HG03060 (cell line): Measurements from ENCODE around the gene TBC1D5.

Experiments
- ATAC-seq: cut with Tn5 transposase; IDR thresholded peaks from one replicate; pipeline ENCODE4 v1.9.1; 2021; ENCODE audit warnings: low read depth, moderate number of reproducible peaks; ENCODE audit not compliant: unreplicated experiment

Gene TBC1D5

GRCh38 chr3:17322106-17322793, 420.2 kb downstream of the TBC1D5 start:
- ATAC-seq, result no peak

- ATAC-seq, result no peak
Measured at GRCh38 chr3:17320266-17320665, 422.2 kb downstream of the TBC1D5 start.

DNA sequence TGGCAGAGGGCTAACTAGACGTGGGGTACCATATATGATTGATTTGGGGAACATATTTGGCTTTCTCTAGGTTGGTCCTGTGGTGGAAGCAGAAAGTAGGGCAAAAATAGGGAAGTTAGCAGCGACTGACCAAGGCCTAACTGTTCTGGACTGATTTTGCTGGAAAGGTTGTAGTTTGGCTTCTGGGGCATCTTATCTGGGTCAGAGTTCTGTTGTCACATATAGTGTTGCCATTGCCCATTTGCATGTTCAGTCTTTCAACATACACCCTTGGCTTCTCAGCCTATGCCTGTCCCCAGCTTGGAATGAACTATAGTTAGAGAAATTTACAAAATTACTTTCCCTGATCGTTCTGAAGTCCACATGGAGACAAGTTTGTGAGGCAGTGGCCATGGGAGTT, 426.5 kb downstream of the TBC1D5 start:
- no peak for ATAC-seq

GRCh38 chr3:17314171-17314570, 428.3 kb downstream of the TBC1D5 start:
- no peak for ATAC-seq

DNA sequence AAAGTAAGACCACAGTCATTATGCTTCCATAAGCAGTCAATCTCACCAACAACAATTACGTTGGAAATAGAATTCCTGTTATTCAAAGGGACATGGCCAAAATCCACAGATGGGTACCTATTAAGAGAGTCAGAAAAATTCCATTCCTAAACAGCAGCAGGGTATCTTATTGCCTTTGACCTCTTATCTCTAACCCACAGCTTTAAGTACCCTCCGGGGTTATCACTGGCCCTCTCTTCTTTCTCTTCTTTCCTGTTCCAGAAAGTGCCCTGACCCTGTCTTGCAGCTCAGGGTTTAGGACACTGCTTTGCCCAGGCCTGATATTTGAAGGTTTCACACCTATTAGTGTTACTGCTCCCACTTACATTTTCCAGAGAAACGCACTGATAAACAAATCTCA, 428.7 kb downstream of the TBC1D5 start:
- no peak for ATAC-seq

DNA sequence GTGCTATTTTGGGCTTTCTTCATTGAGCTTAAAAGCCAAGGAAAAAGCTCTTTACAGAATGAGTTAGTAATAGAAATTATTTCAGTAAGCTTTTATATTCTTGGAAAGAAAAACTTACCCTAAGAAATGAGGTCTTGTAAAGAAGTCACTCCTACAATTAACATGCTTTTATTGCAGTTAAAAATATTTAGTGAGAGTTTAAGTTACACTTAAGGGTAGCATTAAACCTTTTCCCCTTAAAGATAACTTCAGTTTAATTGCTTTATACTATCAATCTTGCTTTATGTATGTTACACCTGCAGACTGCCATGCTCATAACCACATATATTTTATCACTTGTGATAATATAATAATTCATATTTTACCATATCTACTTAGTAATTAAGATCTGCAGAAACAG, 431.4 kb downstream of the TBC1D5 start:
- no peak for ATAC-seq

GRCh38 chr3:17307887-17308286, 434.5 kb downstream of the TBC1D5 start:
- no peak for ATAC-seq

DNA sequence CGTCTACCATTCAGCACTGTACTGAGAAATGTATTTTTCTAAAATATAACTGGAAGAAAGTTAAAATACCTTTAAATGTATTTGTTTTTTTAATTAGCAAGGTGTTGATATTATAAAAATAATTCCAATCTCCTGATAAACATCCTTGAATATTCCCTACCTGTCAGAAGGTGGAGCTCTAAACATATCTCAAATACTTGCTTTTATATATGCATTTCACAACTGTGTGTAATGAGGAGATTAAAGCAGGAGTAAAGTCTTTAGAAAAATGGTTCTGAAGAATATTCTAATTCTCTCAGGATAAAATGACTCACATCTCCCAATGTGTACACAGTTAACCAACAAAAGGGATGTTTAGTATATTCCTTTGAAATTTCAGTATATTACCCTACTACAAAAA, 434.9 kb downstream of the TBC1D5 start:
- ATAC-seq, result no peak

DNA sequence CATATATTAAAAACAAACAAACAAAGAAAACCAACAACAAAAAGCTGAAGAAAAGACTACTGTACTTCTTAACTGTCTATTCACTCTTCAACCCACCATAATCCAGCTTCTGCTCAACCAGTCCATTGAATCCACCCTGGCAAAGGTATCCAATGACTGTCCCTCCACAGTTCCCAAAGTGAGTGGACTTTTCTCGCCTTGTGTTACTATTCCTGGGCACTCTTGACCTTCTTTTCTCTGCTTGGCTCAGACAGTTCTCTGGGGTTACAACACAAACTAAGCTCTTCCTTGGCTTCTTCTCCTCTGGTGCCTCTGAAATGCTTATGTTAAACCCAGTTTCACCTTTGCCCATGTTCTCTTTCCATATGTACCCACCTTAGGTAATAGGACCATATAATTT, 437.5 kb downstream of the TBC1D5 start:
- ATAC-seq, result no peak

DNA sequence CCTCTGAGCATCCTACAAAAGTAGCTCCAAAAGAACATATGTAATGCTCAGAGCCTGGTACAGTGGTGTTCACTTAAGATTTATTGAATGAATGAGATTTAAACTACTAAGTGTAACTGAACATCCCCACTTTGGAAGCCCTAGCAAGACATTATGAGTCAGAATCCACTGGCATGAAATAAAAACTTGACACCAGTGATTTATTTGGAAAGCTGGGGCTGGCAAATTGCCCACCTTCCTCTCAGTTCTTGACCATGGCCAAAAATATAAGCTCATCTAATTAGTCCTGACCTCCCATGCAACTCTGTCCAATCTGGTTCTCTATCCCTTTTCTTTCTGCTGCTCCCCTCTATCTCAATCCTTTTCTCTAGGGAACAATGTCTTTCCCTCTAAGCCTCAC, 439.7 kb downstream of the TBC1D5 start:
- ATAC-seq, result no peak

- ATAC-seq, result no peak
Measured at GRCh38 chr3:17302170-17302569, 440.3 kb downstream of the TBC1D5 start.

DNA sequence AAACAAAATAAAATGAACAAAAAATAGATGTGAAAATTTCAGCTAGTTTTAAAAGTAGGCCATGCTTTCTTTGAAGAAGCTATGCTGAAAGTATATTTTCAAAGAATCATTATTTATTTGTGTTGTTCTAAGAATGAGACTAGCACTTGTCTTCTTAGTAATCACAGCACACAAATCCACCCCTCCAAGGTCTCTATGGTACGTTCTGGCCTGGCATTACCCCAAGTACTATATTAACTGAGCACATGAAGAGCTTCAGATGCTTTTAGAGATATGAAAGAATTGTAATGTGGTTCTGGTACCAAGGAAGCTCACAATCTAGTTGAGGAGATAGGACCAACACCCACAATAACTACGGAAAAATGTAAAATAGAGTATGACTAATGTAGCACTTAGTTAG, 441.2 kb downstream of the TBC1D5 start:
- no peak for ATAC-seq

DNA sequence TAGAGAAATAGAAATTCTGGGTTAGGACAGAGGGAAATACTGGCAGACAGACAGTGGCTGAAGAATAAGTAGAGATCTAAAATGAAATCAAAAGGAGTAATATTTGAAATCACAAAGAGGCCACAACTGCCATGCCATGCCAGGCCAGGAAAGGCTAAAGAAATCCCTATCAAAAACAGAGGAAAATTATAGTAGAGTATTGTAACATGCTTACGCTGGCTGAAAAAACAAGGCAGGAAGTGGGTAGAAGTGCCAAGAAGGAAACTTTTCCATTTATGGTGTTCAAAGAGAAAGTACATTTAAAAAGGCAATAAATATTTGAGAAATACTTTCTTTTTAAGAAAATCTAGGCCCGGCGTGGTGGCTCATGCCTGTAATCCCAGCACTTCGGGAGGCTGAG, 442.0 kb downstream of the TBC1D5 start:
- no peak for ATAC-seq

DNA sequence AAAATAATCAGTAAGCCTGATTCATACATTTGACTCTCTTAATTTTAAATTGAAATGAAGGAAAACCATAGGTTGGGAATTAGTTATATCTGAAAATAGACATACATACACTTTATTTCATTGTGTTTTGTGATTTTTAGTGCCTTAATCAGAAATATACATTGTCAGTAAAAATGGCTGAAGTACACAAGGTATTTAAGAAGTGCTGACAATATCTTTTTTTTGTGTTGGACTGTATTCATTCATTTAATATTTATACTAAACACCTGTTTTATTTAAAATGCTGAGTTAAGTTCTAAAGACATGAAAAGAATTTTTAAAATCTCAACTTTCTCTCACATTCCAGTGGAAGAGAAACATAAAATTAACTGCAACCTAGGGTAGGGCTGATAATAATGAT, 444.4 kb downstream of the TBC1D5 start:
- ATAC-seq, result no peak

DNA sequence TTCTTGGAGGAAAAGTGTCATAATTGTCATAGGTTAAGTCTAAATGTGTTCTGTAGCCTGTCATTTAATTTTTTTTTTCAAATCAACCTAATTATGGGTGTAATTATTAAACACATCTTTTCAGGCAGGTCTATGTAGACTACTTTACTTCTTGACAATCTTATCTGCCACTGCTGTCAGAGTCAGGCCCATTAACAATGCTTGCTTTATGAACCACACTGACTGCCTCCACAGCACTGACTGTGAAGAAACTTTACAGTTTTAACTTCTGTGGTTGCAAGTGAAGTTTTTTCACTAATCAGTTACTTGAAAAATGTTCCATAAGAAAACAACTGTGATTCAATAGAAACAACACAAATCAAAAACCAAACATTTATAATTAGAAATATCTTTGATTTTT, 449.9 kb downstream of the TBC1D5 start:
- ATAC-seq, result no peak

- no peak for ATAC-seq
Measured at GRCh38 chr3:17290894-17291293, 451.5 kb downstream of the TBC1D5 start.

GRCh38 chr3:17288839-17289399, 453.5 kb downstream of the TBC1D5 start:
- no peak for ATAC-seq

DNA sequence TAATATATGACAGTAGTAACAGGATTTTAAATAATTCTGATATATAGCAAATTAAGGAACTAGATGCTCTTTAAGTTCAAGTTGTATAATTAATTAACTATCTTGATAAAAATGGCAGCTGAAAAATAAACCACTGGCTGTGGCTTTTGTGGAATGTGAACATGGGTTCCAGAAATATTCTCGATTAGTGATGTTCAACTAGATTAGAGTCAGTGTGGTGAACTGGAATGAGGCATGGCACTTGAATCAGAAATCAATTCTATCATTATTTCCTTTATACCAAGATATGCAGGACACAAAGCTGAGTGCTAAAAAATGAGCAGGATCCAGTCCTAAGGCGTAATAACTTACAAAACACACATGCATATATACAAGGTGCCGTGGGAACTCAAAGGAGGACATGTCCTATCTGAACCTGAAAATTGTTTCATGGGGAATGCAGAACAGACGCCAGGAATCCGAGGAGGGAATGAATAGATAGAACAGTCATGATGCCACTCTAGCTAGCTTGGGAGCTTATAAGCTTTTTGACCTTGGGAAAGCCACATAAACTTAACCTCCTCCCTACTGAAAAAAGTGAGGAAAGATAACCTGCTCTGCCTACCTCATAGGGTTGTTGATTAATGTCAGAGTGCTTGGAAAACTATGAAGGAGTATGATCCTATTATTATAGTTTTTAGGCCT, 455.3 kb downstream of the TBC1D5 start:
- no peak for ATAC-seq

DNA sequence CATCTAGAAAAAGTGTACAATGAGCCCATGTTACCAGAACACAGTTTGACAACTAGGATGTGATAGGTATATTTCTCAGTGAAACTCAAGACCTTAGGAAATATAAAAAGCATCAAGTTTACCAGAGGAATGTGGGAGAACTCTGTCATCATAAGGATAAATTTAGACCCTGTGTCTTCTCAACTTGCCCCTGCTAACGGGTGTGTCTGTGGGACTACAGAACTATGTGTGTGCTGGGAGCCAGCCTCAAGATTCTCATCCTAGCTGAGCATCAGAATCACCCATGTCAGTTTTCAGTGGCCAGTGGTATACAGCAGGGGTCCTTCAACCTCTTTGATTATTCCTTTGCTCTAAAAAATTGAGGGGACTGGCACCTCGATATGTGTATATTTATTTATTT, 464.4 kb downstream of the TBC1D5 start:
- no peak for ATAC-seq

DNA sequence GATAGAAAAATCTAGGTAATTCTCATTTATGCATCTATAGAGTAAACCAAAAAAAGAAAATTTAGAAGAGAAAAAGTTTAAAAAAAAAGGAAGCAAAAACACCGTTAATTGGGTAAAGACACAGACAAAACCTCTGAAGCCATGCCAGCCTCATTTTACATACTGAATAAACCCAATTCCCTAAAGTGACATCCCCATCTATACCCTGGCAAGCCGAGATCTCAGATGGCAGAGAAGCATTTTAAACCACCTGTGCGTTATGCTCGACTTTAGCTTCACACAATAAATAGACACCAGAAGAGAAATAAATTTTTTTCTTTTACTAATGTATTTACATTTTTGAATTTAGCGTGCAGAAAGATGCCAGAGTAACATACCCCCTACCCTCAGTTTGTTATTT, 475.6 kb downstream of the TBC1D5 start:
- no peak for ATAC-seq

GRCh38 chr3:17261627-17262369, 480.6 kb downstream of the TBC1D5 start:
- no peak for ATAC-seq
